HK-2 (cell line): Measurements from ENCODE around the gene SERPINA9.
"Not testable (repeated sequence)": the region's sequence is repeated elsewhere in the genome, so short reads cannot be mapped to it uniquely, and the experiment has no call there.

Experiments used
- DNase-seq: peaks from one replicate; pipeline ENCODE4 v3.0.0-alpha.2; 2018; ENCODE audit not compliant: unreplicated experiment

SERPINA9 gene

DNA sequence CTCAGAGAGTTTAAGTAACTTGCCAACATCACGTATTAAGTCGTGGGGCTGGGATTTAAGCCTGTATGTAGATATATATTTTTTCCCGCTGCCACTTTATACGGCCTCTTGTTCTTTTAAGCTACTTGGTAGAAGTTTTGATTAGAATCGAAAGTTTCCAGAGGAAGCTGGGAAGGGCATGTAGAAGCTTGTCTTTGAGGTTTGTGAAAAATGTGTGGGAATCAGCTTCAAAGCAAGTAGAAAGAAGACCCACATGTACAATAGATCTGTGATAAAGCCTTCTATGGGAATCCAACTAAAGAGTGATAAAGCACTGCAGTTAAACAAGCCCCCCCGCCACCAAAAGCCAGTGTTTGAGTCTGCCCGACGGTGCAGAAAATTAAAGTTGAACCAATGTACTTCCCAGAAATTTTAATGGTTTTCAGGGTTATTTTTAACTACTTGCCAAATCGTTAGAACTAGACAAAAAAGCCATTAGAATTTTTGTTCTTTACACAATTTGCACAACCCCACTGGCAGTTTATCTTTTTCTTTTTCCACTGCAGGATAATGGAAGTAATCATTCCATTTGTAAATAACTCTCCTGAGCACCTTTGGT, 48.9 kb downstream of the SERPINA9 start:
- DNase-seq: no peak

DNA sequence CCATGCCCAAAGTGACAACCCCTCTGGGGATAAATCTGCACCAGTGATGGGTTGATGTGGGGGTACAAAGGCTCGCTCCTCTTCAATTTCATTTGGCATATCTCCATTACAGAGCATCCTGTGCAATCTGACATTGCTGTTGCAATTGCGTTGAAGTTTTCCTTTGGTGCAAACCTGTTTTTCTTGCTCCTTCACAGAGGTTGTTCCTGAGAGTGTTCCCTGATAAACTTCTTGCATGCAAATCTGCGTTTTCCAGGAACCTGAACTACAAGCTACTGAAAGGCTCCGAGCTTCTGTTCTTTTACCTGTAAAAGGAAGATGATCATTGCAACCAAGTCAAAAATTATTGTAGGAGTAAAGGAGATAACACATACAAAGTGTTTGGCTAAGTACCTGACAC, 49.5 kb downstream of the SERPINA9 start:
- no peak for DNase-seq

DNA sequence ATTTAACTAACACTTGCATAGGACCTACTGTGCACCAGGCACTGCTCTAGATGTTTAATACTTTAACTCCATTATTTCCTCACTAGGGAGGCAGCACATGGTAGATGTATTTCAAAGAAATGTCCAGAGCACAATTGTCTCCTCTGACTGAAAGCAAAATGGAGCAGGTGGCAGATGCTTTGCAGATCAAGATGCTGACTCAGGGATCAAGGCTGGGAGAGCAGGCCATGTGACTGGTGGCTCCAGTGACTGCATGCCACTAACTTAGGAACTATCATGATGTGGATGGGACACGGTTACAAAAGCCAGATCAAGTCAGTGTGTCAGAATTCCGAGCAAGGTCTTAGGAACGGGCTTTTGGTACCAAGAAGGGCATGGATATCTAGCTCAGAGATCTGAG, 51.6 kb downstream of the SERPINA9 start:
- no peak for DNase-seq

DNA sequence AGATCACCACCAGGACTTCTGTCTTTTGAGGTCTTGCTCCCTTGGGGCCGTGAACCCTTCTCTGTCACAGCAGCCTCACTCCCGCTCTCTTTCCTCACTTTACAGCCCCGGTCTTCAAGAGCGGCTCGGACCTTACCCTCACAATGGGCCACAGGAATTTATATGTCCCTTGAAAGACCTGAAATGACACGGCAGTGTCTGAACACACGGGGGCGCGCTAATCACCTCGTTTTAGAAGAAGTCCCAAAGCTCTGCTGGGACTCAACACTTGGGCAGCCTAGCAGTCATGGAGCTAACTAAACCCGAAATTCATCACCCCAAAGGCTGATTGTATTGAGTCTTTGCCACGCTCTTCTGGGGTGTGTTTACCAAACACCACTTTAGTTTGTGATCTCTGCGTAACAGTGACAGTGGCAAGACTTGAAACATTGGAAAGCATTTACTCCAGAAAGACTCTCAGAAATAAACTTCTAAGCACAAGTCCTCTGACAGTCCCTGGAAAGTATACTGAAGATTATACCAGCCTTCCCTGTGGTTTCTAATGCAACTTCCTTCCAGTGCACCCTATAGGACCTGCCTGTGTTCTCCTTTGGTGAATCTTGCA, 52.4 kb downstream of the SERPINA9 start:
- DNase-seq: peak; percentile 66

DNA sequence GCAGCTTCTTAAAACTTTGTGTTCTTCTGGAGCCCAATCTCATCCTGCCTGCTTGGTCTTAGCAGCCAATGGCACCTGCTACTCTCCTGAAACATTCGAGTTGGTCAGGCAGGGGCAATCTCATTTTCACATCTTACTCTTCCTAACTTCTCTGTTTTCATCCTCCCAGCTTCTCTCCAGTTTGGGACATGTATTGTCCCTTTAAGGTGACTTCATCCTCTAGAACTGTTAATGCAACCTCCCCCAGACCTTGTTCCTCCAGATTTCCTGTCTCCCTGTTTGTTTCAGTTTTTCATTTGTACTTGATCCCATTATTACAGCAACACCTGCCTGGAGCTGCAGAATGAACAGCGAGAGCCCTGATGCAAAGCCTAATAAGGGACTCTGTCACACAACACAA, 54.7 kb downstream of the SERPINA9 start:
- no peak for DNase-seq

DNA sequence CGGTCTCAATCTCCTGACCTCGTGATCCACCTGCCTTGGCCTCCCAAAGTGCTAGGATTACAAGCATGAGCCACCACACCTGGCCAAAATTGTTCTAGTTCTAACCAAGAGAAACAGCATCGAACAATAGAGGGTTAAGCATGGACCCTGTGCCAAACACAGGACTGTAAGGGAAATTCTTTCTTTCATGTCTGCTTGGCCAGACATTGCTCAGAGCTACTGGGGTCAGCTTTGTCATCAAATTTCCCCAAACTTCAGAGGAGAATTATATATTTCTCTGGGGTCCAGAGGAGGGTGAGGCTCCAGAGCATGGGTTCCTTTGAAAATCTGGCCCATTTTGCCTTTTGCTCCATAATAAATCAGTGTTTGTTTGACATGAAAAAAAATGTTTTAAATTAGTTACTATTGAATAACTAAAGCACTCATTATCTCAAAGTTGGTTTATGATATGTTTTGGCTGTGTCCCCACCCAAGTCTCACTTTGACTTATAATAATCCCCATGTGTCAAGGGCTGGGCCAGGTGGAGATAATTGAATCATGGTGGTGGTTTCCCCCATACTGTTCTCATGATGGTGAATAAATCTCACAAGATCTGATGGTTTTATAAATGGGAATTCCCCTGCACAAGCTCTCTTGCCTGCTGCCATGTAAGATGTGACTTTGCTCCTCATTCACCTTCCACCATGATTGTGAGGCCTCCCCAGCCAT, 58.3 kb downstream of the SERPINA9 start:
- DNase-seq: not testable (repeated sequence)
